ENCODE results near the gene IL1R1. TPM values are rescaled to one million over a fixed set of nuclear protein-coding genes. Genes with fewer than 3 reads are reported as not detected.

Gene IL1R1
- total and polyA plus RNA-seq, 2 donors (not counting 1 experiment from before 2014, with no cell fraction given) = 110 to 232 TPM

DNA sequence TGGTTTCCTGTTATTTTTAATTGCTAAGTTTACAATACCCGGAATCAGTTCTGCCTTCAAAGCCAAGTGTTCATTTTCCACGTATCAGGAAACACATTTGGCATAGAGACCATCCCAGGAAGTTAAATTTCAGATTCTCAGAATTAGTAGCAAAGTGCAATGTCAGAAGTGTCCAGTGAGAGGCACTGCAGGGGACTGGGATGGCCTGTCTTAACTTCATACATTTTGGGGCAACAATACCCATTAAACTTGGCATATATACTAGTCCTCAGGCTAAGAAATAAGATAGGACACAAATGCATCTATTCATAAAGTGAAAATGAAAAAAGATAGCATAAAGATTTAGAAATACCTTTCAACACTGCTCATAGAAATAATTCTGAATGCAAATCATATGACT lies 42.8 kb downstream of the IL1R1 start:
- H3K4me3 ChIP-seq (replicated peaks in 1 of 4; ENCODE audit: control extremely low read depth in 1 of 4, insufficient read depth in 1 of 4, low read depth in 3 of 4, low read length in 4 of 4) = no peak overlapping the region
- H3K79me2 ChIP-seq (ENCODE audit: control insufficient read depth, insufficient read depth, low read length) = no peaks in the 10 kb centered on the region
- no peak overlapping the region for H3K27ac ChIP-seq (ENCODE audit: insufficient read depth, low read length)
- peak in 1 of 2 donors; percentile 54 for DNase-seq (ENCODE audit: low read depth in 2 of 2)
- no peak overlapping the region for H3K4me2 ChIP-seq (ENCODE audit: extremely low read depth, insufficient read depth, low read length)
- no peak overlapping the region for H3K9ac ChIP-seq (ENCODE audit: insufficient read depth, low read length)
- TF ChIP-seq, protein P1, sequence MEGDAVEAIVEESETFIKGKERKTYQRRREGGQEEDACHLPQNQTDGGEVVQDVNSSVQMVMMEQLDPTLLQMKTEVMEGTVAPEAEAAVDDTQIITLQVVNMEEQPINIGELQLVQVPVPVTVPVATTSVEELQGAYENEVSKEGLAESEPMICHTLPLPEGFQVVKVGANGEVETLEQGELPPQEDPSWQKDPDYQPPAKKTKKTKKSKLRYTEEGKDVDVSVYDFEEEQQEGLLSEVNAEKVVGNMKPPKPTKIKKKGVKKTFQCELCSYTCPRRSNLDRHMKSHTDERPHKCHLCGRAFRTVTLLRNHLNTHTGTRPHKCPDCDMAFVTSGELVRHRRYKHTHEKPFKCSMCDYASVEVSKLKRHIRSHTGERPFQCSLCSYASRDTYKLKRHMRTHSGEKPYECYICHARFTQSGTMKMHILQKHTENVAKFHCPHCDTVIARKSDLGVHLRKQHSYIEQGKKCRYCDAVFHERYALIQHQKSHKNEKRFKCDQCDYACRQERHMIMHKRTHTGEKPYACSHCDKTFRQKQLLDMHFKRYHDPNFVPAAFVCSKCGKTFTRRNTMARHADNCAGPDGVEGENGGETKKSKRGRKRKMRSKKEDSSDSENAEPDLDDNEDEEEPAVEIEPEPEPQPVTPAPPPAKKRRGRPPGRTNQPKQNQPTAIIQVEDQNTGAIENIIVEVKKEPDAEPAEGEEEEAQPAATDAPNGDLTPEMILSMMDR (conservative IDR thresholded peaks at IDR 0.05 in 1 of 2, IDR thresholded peaks at IDR 0.05 in 1 of 2; ENCODE audit: low read depth in 1 of 2, low read length in 2 of 2) = peak; percentile 62 to 80
- no peak for TF ChIP-seq EZH2 (IDR thresholded peaks at IDR 0.05; ENCODE audit: low read length, missing control alignments)
- no peaks in the 10 kb centered on the region for H3K4me1 ChIP-seq (ENCODE audit: control insufficient read depth, extremely low read depth, insufficient read depth, low read length)
- H3K27me3 ChIP-seq (ENCODE audit: control insufficient read depth, insufficient read depth, low read length) = no peaks in the 10 kb centered on the region
- no peaks in the 10 kb centered on the region for H4K20me1 ChIP-seq (ENCODE audit: control insufficient read depth, extremely low read depth, insufficient read depth, low read length)
- H3K9me3 ChIP-seq (ENCODE audit: control insufficient read depth, insufficient read depth, low read depth, low read length) = no peaks in the 10 kb centered on the region
- H2AFZ ChIP-seq (ENCODE audit: low read length) = no peak overlapping the region
- H3K36me3 ChIP-seq (ENCODE audit: control insufficient read depth, insufficient read depth, low read length) = no peaks in the 10 kb centered on the region

DNA sequence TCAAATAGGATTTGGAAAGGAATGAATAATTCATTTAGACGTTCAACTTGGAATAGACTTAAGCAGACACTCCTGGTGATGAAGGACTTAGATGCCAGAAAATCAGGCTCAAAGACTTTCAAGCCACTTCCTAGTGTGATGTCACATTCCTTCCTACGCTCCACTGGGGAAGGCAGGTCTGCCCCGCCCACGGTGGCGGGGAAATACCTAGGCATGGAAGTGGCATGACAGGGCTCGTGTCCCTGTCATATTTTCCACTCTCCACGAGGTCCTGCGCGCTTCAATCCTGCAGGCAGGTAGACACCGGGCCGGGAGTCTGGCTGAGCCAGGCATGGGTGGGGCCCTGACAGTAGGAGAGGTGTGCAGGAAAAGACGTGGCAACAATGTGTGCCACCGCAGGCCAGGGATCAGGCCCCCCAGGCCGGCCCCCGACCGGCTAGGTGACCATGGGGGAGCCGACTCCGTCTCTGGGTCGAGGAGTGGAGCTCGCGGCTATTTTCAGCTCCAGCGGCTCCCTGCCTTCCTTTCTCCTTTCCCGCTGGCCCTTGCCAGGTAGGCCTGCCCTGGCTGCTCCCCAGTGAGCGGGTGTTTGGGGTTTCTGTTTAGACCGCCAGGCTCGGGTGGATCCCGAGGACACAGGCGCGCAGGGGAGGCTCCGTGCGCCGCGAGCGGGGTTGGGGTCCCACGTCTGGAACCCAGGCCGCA lies 44.4 kb downstream of the IL1R1 start, which contains the start of gene IL1RL2:
Gene IL1RL2 (plus strand): TSS at position 233 of the 705 bp plus-strand sequence. CDS start 845 bp downstream, outside the sequence.
- no peaks in the 10 kb centered on the region for H3K36me3 ChIP-seq (ENCODE audit: control insufficient read depth, insufficient read depth, low read length)
- H3K9me3 ChIP-seq (ENCODE audit: control insufficient read depth, insufficient read depth, low read depth, low read length) = no peaks in the 10 kb centered on the region
- peak within 1 kb of the TSS; percentile 98 for H2AFZ ChIP-seq (ENCODE audit: low read length)
- no peaks in the 10 kb centered on the region for H3K27me3 ChIP-seq (ENCODE audit: control insufficient read depth, insufficient read depth, low read length)
- H3K79me2 ChIP-seq (ENCODE audit: control insufficient read depth, insufficient read depth, low read length) = no peaks in the 10 kb centered on the region
- H3K4me1 ChIP-seq (ENCODE audit: control insufficient read depth, extremely low read depth, insufficient read depth, low read length) = no peaks in the 10 kb centered on the region
- H3K9ac ChIP-seq (ENCODE audit: insufficient read depth, low read length) = peak within 1 kb of the TSS; percentile 69
- no peak for TF ChIP-seq EZH2 (IDR thresholded peaks at IDR 0.05; ENCODE audit: low read length, missing control alignments)
- TF ChIP-seq, protein P1 (conservative IDR thresholded peaks at IDR 0.05 in 1 of 2, IDR thresholded peaks at IDR 0.05 in 1 of 2; ENCODE audit: low read depth in 1 of 2, low read length in 2 of 2) = no peak
- no peaks in the 10 kb centered on the region for H4K20me1 ChIP-seq (ENCODE audit: control insufficient read depth, extremely low read depth, insufficient read depth, low read length)
- peak within 1 kb of the TSS; percentile 44 to 54 (median 48) for H3K4me3 ChIP-seq (replicated peaks in 1 of 4; ENCODE audit: control extremely low read depth in 1 of 4, insufficient read depth in 1 of 4, low read depth in 3 of 4, low read length in 4 of 4)
- DNase-seq (ENCODE audit: low read depth in 2 of 2) = peak in 1 of 2 donors; percentile 21
- H3K4me2 ChIP-seq (ENCODE audit: extremely low read depth, insufficient read depth, low read length) = peak within 1 kb of the TSS; percentile 86
- H3K27ac ChIP-seq (ENCODE audit: insufficient read depth, low read length) = peak within 1 kb of the TSS; percentile 64

DNA sequence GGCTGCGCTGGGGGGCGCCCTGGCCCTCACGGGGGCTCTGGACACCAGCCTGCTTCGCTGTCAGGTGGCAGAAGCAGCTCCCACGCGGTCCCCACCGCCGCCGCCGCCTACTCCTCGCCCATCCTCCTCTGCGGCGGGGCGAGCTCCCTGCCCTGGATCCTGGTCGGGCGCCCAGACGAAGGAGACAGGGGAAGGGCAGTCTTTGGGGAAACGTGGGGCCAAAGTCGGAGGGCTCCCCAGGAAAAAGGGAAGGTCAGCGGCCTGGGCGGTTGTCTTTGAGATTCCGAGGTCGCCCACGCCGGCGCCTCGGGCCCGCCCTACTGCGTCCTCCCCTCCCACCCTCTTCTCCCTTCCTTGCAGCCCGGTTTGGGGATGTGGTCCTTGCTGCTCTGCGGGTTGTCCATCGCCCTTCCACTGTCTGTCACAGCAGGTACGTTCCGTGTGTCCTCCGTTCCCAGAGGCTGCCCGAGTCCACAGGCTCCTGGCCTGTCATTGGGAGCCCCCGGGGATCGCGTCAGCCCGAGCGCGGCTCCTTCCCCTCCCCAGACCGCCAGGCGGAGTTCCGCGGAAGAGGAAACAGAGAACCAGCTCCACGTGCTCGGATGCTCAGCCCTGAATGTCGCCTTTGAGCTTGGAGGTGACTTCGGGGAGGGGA lies 45.1 kb downstream of the IL1R1 start:
- peak overlapping the region; percentile 69 for H3K9ac ChIP-seq (ENCODE audit: insufficient read depth, low read length)
- H3K9me3 ChIP-seq (ENCODE audit: control insufficient read depth, insufficient read depth, low read depth, low read length) = no peaks in the 10 kb centered on the region
- no peaks in the 10 kb centered on the region for H4K20me1 ChIP-seq (ENCODE audit: control insufficient read depth, extremely low read depth, insufficient read depth, low read length)
- no peak for TF ChIP-seq EZH2 (IDR thresholded peaks at IDR 0.05; ENCODE audit: low read length, missing control alignments)
- TF ChIP-seq, protein P1 (conservative IDR thresholded peaks at IDR 0.05 in 1 of 2, IDR thresholded peaks at IDR 0.05 in 1 of 2; ENCODE audit: low read depth in 1 of 2, low read length in 2 of 2) = peak; percentile 47 to 53
- peak overlapping the region; percentile 98 for H2AFZ ChIP-seq (ENCODE audit: low read length)
- H3K36me3 ChIP-seq (ENCODE audit: control insufficient read depth, insufficient read depth, low read length) = no peaks in the 10 kb centered on the region
- H3K4me2 ChIP-seq (ENCODE audit: extremely low read depth, insufficient read depth, low read length) = peak overlapping the region; percentile 86
- no peaks in the 10 kb centered on the region for H3K79me2 ChIP-seq (ENCODE audit: control insufficient read depth, insufficient read depth, low read length)
- peak overlapping the region; percentile 64 for H3K27ac ChIP-seq (ENCODE audit: insufficient read depth, low read length)
- peak; percentile 49 to 59 for DNase-seq (ENCODE audit: low read depth in 2 of 2)
- H3K27me3 ChIP-seq (ENCODE audit: control insufficient read depth, insufficient read depth, low read length) = no peaks in the 10 kb centered on the region
- peak overlapping the region; percentile 44 to 54 (median 48) for H3K4me3 ChIP-seq (replicated peaks in 1 of 4; ENCODE audit: control extremely low read depth in 1 of 4, insufficient read depth in 1 of 4, low read depth in 3 of 4, low read length in 4 of 4)
- H3K4me1 ChIP-seq (ENCODE audit: control insufficient read depth, extremely low read depth, insufficient read depth, low read length) = no peaks in the 10 kb centered on the region

All from fibroblast of lung (primary cell).